Activated T-cell treated with anti-CD3 and anti-CD28 coated beads for 24 hours (primary cell): Measurements from ENCODE around the gene LRG1.
"Not testable (repeated sequence)": the region's sequence is repeated elsewhere in the genome, so short reads cannot be mapped to it uniquely, and the experiment has no call there.

ENCODE experiments used
- DNase-seq: peaks from one replicate; pipeline ENCODE4 v3.0.0-alpha.2; 2020; ENCODE audit warnings: low read depth

Gene LRG1

DNA sequence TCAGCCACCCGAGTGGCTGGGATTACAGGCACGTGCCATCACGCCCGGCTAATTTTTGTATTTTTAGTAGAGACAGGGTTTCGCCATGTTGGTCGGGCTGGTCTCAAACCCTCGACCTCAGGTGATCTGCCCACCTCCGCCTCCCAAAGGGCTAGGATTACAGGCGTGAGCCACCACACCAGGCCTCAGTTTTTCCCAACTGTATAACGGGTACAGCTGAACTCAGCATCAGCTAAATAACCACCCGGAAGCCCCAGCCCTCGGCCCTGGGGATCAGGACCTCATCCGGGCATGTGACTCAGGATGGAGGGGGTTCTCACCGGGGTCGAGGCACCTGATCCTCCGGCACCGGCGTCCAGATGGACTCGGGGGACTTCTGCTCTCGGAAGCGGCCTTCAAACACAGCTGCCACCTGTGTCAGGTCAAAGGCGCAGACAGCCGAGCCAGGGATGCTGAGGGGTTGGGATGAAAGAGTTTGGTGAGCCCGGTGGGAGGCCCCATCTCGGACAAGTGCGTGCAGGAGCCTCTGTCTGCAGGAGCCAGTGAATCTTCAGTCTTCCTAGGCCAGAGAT, 10.7 kb upstream of the LRG1 start:
- DNase-seq = no peak

DNA sequence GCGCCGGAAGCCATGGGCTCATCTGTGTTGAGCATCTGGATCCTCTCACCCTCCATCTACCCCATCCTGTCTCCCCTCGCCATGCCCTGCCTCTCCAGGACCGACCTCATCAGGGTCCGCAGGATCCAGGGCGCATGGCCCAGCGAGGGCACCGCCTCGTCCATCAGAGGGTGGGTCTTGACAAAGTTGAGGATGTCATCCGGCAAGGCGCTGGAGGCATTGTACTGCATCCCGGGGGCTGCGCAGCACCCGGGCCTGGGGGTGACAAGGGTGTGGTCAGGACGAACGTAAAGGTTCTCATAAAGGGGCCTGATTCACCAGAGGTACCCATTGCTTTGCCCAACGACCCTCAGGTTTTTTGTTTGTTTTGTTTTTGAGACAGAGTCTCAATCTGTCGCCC, 10.2 kb upstream of the LRG1 start:
- DNase-seq = no peak

DNA sequence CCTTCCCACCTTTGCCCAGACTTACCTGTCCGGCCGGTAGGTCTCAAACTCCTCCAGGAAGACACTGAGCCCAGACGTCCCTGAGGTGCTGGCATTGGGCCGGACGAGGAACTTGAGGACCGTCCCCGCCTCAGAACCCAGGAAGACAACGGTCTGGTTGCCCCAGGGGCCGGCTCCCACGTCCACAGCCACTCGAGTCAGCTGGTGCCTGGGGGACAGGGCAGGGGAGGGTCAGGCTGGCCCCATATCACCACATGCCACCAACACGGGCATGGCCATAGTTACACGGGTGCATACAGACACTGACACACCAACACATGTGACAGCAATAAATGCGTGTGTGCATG, 8.4 kb upstream of the LRG1 start:
- DNase-seq = no peak

GRCh38 chr19:4547303-4548237, 7.7 kb upstream of the LRG1 start:
- DNase-seq = no peak

DNA sequence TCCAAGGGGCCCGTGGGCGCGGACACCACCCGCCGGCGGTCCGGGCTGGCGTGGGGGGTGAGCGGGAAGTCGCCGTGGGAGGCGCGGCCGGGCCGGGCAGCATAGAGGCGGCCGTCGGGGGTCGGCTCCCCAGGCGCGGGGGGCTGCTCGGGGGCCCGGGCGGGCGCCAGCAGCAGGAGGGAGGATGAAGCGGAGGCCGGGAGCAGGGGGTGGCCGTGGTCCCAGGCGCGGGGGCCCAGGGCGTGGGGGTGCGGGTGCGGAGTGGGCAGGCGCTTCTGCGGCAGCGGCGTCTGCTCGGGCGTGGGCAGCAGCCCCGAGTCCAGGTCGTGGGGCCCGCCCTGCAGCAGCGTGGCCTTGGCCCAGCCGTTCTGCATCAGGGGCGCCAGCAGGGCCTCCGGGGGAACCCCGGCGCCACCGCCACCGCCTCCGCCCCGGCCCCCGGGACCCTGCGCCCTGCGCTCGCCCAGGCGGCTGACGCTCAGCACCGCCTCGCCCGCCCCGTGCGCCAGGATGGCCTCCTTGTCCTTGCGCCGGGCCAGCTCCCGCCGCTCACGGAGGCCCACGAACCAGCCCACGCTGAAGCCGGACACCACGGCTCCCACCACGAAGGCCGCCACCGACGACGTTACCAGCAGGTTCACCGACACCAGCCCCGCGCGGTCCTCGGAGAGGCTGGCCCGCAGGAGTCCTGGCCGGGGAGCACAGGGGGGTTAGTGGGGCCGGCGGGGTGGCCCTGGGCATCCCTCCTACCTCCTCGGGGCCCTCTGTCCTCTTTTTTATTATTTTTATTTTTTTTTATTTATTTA, 4.2 kb upstream of the LRG1 start:
- no peak for DNase-seq

DNA sequence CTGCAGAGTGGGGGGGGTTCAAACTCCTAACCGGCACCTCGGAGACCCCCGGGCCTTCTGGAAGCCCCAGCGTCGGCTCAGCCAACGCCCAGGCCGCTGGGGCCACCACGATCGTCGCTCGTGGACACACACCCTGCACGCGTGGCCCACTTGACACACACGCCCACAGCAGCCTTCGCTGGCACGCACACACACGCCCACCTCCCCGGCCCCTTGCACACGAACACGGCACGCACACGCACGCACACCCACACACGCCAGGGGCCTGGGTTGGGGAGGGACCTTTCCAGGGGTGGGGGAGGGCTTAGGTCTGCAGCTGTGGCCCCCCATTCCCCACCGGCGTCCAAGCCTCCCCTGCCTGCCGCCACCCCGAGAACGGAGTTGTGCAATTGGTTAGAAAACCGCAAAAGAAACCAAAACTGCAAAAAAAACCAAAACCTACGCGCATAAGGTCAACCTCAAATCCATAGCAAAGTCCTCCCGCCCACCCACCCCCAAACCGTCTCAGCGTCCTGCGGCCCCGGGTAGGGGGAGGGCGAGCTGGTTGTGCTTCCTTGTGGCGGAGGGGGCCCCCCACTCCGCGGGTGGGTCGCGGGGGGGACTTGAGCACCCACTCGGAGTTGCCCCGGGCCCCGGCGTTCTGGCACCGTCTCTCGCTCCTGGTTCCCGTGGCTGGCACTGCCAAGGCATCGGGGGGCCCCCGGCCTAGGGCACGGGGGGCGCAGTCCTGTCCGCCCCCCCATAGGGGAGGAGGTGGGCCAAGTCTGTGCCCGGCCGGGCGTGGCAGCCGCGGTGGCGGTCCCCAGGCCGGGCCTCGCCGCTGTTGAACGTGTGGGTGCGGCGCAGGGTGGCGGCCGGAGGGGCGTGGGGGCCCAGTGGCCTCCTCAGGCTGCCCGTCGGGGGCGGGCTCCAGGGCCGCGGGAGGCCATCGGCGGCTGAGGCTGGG, 3.3 kb upstream of the LRG1 start:
- DNase-seq = no peak

GRCh38 chr19:4541806-4542145, 1.9 kb upstream of the LRG1 start:
- not testable (repeated sequence) for DNase-seq

- DNase-seq = no peak
Measured at GRCh38 chr19:4541114-4541805, 1.4 kb upstream of the LRG1 start.

GRCh38 chr19:4539169-4539692, 605 bp downstream of the LRG1 start:
- DNase-seq = no peak

DNA sequence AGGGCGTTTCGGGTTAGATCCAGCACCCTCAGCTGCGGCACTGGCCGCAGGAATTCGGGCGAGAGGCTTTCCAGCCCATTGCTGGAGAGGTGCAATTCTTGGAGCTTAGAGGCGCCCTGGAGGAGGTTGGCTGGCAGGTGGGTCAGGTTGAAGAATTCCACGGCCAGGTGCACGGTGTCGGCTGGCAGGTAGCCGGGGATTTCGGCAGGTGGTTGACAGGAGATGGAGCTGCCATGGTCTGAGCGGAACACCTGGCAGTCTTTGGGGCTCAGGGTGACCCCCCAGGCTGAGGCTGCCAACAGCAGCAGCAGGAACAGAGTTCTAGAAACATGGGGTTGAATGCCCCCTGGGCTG, 1.3 kb downstream of the LRG1 start:
- no peak for DNase-seq

GRCh38 chr19:4537953-4538600, 1.8 kb downstream of the LRG1 start:
- no peak for DNase-seq

GRCh38 chr19:4536798-4537197, 3.0 kb downstream of the LRG1 start:
- no peak for DNase-seq

DNA sequence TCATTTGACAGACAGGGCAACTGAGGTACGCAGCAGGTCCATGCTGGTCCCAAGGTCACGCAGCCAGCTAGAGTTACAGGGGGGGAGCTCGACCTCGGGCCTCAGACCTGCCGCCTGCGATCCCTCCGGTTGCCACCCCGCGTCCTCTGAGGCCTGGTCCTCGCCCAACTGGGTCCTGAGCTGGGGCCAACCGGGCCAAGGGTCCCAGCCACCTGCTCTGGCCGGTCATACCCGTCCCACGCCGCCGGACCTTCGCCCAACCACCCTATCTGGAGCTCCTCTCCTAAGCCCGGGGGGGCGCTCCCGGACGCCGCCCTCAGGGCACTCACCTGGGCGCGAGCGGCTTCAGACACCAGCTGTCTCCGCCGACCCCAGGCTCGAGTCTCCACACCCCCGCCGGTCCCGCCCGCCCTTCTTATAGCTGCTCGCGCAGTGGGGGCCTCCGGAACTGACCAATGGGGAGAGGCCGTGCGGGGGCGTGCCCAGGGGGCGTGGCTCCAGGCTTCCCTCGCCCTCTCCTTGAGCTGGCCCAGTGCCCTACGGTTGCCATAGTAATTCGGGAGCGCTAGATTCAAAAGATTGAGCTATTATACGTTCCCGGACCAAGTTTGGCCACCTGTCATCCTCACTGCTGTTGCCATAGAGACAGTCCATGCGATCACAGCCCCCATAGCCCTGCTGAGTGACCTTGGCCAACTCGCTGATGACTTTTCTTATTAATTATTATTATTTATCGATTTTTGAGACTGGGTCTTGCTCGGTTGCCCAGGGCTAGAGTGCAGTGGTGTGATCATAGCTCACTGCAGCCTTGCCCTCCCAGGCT, 4.8 kb downstream of the LRG1 start, which contains the start of gene PLIN5:
Gene PLIN5 (minus strand): TSS at position 389 of the 823 bp plus-strand sequence. CDS start 1,150 bp downstream, outside the sequence.
- DNase-seq = peak; percentile 36

- DNase-seq = no peak
Measured at GRCh38 chr19:4533835-4534424, 5.9 kb downstream of the LRG1 start.

GRCh38 chr19:4533334-4533733, 6.5 kb downstream of the LRG1 start:
- DNase-seq = no peak

DNA sequence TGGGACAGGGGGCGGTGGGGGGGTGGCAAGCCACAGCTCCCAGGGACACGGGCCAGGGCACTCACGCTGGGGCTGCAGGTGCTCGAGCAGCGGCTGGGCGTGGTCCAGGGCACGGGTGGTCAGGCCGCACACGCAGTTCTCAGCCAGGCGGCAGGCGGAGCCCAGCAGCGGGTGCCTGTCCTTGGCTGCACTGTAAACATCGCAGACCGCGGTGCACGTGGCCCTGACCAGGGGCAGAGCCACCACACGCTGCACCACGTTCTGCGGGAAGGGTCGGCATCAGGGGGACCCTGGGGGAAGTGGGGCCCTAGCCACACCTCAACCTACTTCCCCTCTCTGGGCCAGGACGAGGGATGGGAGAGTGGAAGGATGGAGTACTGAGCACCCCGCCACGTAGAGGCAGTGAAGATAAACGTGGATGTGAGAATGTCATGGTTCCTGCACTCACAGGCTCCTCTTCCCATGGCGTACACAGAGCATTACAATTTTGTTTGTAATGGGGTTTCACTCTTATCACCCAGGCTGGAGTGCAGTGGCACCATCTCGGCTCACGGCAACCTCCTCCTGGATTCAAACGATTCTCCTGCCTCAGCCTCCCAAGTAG, 8.2 kb downstream of the LRG1 start:
- no peak for DNase-seq

- no peak for DNase-seq
Measured at GRCh38 chr19:4529924-4530522, 9.8 kb downstream of the LRG1 start.

DNA sequence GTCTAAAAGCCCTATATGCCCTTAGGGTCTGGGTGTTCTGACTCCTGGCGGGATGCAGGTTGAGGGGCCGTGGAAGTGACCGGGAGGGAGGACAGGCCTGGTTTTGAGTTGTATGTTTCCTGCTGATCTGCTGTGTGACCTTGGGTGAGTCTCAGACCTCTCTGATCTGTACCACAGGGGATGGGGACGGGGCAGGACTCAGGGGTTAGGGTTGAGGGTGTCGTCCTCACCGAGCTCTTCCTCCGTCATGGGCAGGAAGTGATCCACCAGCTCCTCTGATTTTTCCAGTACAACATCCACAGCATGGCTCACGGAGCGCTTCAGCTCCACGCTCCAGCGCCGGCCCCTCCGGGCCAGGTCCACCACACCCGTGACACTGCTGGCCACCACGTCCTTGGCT, 11.0 kb downstream of the LRG1 start:
- no peak for DNase-seq
